HepG2 (cell line): Measurements from ENCODE around the gene ZBTB17. TPM values are rescaled to one million over a fixed set of nuclear protein-coding genes. Genes with fewer than 3 reads are reported as not detected.

Source experiments
- ETV5 ChIP-seq: IDR thresholded peaks from 2 replicates; pipeline ENCODE4 v1.6.1; 2018; ENCODE audit warnings: missing biosample characterization, missing genetic modification reagents, inconsistent platforms, borderline replicate concordance
- GABPA ChIP-seq, 2 experiments: IDR thresholded peaks; 2 replicates each; pipeline ENCODE4 v1.6.1; 2011 to 2016; ENCODE audit warnings: low read depth in 2 of 2, low read length in 1 of 2, missing biosample characterization in 1 of 2, missing genetic modification characterization in 1 of 2
- KAT7 ChIP-seq: IDR thresholded peaks from 2 replicates; pipeline ENCODE4 v1.6.1; 2018; ENCODE audit warnings: borderline replicate concordance, missing compliant biosample characterization
- KMT2A ChIP-seq: sonication (generic); formaldehyde crosslinking; IDR thresholded peaks from 2 replicates; pipeline ENCODE4 v1.4.0; 2020; ENCODE audit warnings: missing genetic modification reagents
- LCORL ChIP-seq, 2 experiments: fragments of 450-650 bp in 1 of 2; sonication (generic) in 1 of 2; formaldehyde crosslinking in 1 of 2; IDR thresholded peaks; 2 replicates each; pipeline versions ENCODE4 v1.5.0 to v1.6.1; 2017 to 2020; ENCODE audit warnings: antibody characterized with exemption in 1 of 2, missing genetic modification reagents in 1 of 2
- MAZ ChIP-seq, 2 experiments: sonication (generic) in 1 of 2; formaldehyde crosslinking in 1 of 2; IDR thresholded peaks; 2 replicates each; pipeline versions ENCODE4 v1.5.0 to v1.6.1; 2012 to 2020; ENCODE audit warnings: low read depth in 2 of 2, mild to moderate bottlenecking in 2 of 2, borderline replicate concordance in 1 of 2, improper control_type of control experiment in 1 of 2, low read length in 1 of 2, missing genetic modification reagents in 1 of 2, moderate library complexity in 1 of 2
- MYC ChIP-seq: sonication (generic); formaldehyde crosslinking; IDR thresholded peaks from 2 replicates; pipeline ENCODE4 v1.9.0; 2021; ENCODE audit warnings: missing genetic modification reagents, borderline replicate concordance
- PHF5A ChIP-seq: IDR thresholded peaks from one replicate; pipeline ENCODE4 v1.6.1; 2018; ENCODE audit warnings: low read depth, missing genetic modification reagents; ENCODE audit not compliant: unreplicated experiment
- SP4 ChIP-seq: sonication (generic); formaldehyde crosslinking; IDR thresholded peaks from 2 replicates; pipeline ENCODE4 v1.8.1; 2023; ENCODE audit warnings: mild to moderate bottlenecking, missing genetic modification reagents
- SPEN ChIP-seq: sonication (generic); formaldehyde crosslinking; IDR thresholded peaks from 2 replicates; pipeline ENCODE4 v1.5.1; 2020; ENCODE audit warnings: low read depth, mild to moderate bottlenecking, missing genetic modification reagents
- TFDP1 ChIP-seq: IDR thresholded peaks from 2 replicates; pipeline ENCODE4 v1.6.1; 2016; ENCODE audit warnings: missing compliant biosample characterization, missing genetic modification reagents, borderline replicate concordance
- THAP11 ChIP-seq: IDR thresholded peaks from 2 replicates; pipeline ENCODE4 v1.6.1; 2016; ENCODE audit warnings: missing biosample characterization, missing genetic modification reagents
- ZNF282 ChIP-seq: fragments of 450-650 bp; IDR thresholded peaks from 2 replicates; pipeline ENCODE4 v1.6.1; 2018; ENCODE audit not compliant: partially characterized antibody
- ZNF354B ChIP-seq: sonication (generic); formaldehyde crosslinking; IDR thresholded peaks from 2 replicates; pipeline ENCODE4 v1.8.0; 2022; ENCODE audit warnings: mild to moderate bottlenecking, missing genetic modification reagents
- ZNF432 ChIP-seq: sonication (generic); formaldehyde crosslinking; IDR thresholded peaks from 2 replicates; pipeline ENCODE4 v1.5.0; 2020; ENCODE audit warnings: missing genetic modification reagents, mild to moderate bottlenecking, borderline replicate concordance
- ZNF501 ChIP-seq: sonication (generic); formaldehyde crosslinking; IDR thresholded peaks from 2 replicates; pipeline ENCODE4 v1.5.1; 2020; ENCODE audit warnings: mild to moderate bottlenecking, moderate library complexity, missing genetic modification reagents
- ZNF713 ChIP-seq: sonication (generic); formaldehyde crosslinking; IDR thresholded peaks from 2 replicates; pipeline ENCODE4 v1.4.0; 2020; ENCODE audit warnings: mild to moderate bottlenecking, missing genetic modification reagents
- polyA plus RNA-seq, 8 experiments: library from polyadenylated mRNA; depleted of rRNA in 3 of 8; stranded (reverse) in 7 of 8; unstranded in 1 of 8; fragments of >200 nt; fragmentation: Illumina TruSeq in 4 of 8; extraction: Trizol in 4 of 8; gene quantifications; 2 replicates each; pipeline versions ENCODE4 v1.2.1 to v1.2.3, GENCODE V29; 2011 to 2016; ENCODE audit warnings: low read depth in 4 of 8, missing spikeins in 1 of 8, mixed read lengths in 1 of 8; ENCODE audit not compliant: insufficient read depth in 1 of 8
- total RNA-seq, 5 experiments: library from RNA; depleted of rRNA; stranded (reverse); fragments of >200 nt; fragmentation: Illumina TruSeq; extraction: Trizol; gene quantifications; 2 replicates each; pipeline ENCODE4 v1.2.3, GENCODE V29; 2016; ENCODE audit warnings: low read depth in 1 of 5
- TF ChIP-seq, protein P1 (sequence below), 2 experiments: sonication (generic) in 1 of 2; formaldehyde crosslinking in 1 of 2; IDR thresholded peaks; 2 replicates each; pipeline versions ENCODE4 v1.4.0 to v1.6.1; 2018 to 2020; ENCODE audit warnings: missing genetic modification reagents in 2 of 2, borderline replicate concordance in 1 of 2, low read depth in 1 of 2, mild to moderate bottlenecking in 1 of 2, missing biosample characterization in 1 of 2
- TF ChIP-seq, protein P2 (sequence below): IDR thresholded peaks from 2 replicates; pipeline ENCODE4 v1.6.1; 2016; ENCODE audit warnings: mild to moderate bottlenecking

The ZBTB17 gene
- total and polyA plus RNA-seq, 2 of the 13 experiments (the other 11 are each of a cell fraction or from before 2014, with no cell fraction given), result 16.7 to 17.0 TPM

- TF ChIP-seq ZNF432 (CRISPR knock-in tag) (no peak), THAP11 (CRISPR knock-in tag) (no peak), TFDP1 (CRISPR knock-in tag) (0 out of 2 replicates have a peak, but pooled peaks have one; percentile 34), PHF5A (peak; percentile 18), MAZ (IDR thresholded peaks at IDR 0.05; ENCODE audit: borderline replicate concordance, low read depth, low read length) (no peak), MAZ (CRISPR knock-in tag; IDR thresholded peaks at IDR 0.05; ENCODE audit: low read depth) (peak; percentile 72; the same call in 1 of the 2 replicates), ZNF501 (CRISPR knock-in tag) (0 out of 2 replicates have a peak, but pooled peaks have one; percentile 42), ZNF282 (no peak), MYC (CRISPR knock-in tag) (peak; percentile 50; the same call in 1 of the 2 replicates), SPEN (peak; percentile 40; the same call in 1 of the 2 replicates), KMT2A (peak; percentile 43; the same call in 1 of the 2 replicates), ETV5 (CRISPR knock-in tag) (peak; percentile 15; the same call in 1 of the 2 replicates), LCORL (IDR thresholded peaks at IDR 0.05) (no peak), LCORL (CRISPR knock-in tag; IDR thresholded peaks at IDR 0.05) (0 out of 2 replicates have a peak, but pooled peaks have one; percentile 6), SP4 (peak; percentile 40; the same call in 1 of the 2 replicates), KAT7 (peak; percentile 78; the same call in 1 of the 2 replicates), GABPA (IDR thresholded peaks at IDR 0.05; ENCODE audit: low read depth, low read length) (peak; percentile 35; the same call in 1 of the 2 replicates), GABPA (CRISPR knock-in tag; IDR thresholded peaks at IDR 0.05; ENCODE audit: low read depth) (no peak), ZNF354B (CRISPR knock-in tag) (0 out of 2 replicates have a peak, but pooled peaks have one; percentile 9), ZNF713 (CRISPR knock-in tag) (no peak)
- TF ChIP-seq, protein P1, sequence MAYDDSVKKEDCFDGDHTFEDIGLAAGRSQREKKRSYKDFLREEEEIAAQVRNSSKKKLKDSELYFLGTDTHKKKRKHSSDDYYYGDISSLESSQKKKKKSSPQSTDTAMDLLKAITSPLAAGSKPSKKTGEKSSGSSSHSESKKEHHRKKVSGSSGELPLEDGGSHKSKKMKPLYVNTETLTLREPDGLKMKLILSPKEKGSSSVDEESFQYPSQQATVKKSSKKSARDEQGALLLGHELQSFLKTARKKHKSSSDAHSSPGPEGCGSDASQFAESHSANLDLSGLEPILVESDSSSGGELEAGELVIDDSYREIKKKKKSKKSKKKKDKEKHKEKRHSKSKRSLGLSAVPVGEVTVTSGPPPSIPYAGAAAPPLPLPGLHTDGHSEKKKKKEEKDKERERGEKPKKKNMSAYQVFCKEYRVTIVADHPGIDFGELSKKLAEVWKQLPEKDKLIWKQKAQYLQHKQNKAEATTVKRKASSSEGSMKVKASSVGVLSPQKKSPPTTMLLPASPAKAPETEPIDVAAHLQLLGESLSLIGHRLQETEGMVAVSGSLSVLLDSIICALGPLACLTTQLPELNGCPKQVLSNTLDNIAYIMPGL (CRISPR knock-in tag; IDR thresholded peaks at IDR 0.05; ENCODE audit: borderline replicate concordance in 1 of 2, low read depth in 1 of 2), result peak; percentile 47 to 78; a peak in 3 of 4 replicates
- TF ChIP-seq, protein P2, sequence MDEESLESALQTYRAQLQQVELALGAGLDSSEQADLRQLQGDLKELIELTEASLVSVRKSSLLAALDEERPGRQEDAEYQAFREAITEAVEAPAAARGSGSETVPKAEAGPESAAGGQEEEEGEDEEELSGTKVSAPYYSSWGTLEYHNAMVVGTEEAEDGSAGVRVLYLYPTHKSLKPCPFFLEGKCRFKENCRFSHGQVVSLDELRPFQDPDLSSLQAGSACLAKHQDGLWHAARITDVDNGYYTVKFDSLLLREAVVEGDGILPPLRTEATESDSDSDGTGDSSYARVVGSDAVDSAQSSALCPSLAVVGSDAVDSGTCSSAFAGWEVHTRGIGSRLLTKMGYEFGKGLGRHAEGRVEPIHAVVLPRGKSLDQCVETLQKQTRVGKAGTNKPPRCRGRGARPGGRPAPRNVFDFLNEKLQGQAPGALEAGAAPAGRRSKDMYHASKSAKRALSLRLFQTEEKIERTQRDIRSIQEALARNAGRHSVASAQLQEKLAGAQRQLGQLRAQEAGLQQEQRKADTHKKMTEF (CRISPR knock-in tag), result 0 out of 2 replicates have a peak, but pooled peaks have one; percentile 19
Measured at GRCh38 chr1:15975358-15975804, 520 bp downstream of the ZBTB17 start (continued).
